ENCODE results near the gene SLC43A2. TPM values are rescaled to one million over a fixed set of nuclear protein-coding genes. Genes with fewer than 3 reads are reported as not detected.

Gene SLC43A2
- total and polyA plus RNA-seq, 2 donors from 2014 or later, result 48.9 to 60.4 TPM

- Histone ChIP-seq H3K9ac (ENCODE audit: low read length in 3 of 3) (no peak overlapping the region), H3K36me3 (ENCODE audit: control insufficient read depth in 2 of 3, insufficient read depth in 3 of 3, low read length in 3 of 3) (peaks cover 0 to 31% (median 19%) of the 10 kb centered on the region in 3 donors), H3K27ac (ENCODE audit: low read depth in 2 of 2, low read length in 2 of 2) (no peak overlapping the region), H3K4me3 (ENCODE audit: low read length in 3 of 3) (no peak overlapping the region), H3K9me3 (ENCODE audit: control insufficient read depth in 2 of 3, insufficient read depth in 1 of 3, low read length in 3 of 3) (no peaks in the 10 kb centered on the region), H3K4me1 (ENCODE audit: control insufficient read depth in 2 of 3, insufficient read depth in 2 of 3, low read depth in 1 of 3, low read length in 3 of 3) (peaks cover 0 to 18% (median 0%) of the 10 kb centered on the region in 3 donors), H3K27me3 (ENCODE audit: control insufficient read depth, insufficient read depth, low read length) (no peaks in the 10 kb centered on the region)
- no peak for TF ChIP-seq CTCF (IDR thresholded peaks at IDR 0.05; ENCODE audit: borderline replicate concordance, extremely low read depth, insufficient read depth)
- peak in 2 of 5 donors; percentile 44 to 84 for DNase-seq
- intact Hi-C loops (cut with DNase I), result no loop called here
- FAIRE-seq, result no peak
Observed at GRCh38 chr17:1580979-1581676, 47.5 kb downstream of the SLC43A2 start.

- no peaks in the 10 kb centered on the region for H3K27me3 ChIP-seq (ENCODE audit: control insufficient read depth, insufficient read depth, low read length)
- peak overlapping the region in 1 of 2 donors; percentile 87 for H3K27ac ChIP-seq (ENCODE audit: low read depth in 2 of 2, low read length in 2 of 2)
- peaks cover 0 to 27% (median 0%) of the 10 kb centered on the region in 3 donors for H3K4me1 ChIP-seq (ENCODE audit: control insufficient read depth in 2 of 3, insufficient read depth in 2 of 3, low read depth in 1 of 3, low read length in 3 of 3)
- H3K9ac ChIP-seq (ENCODE audit: low read length in 3 of 3), result peak overlapping the region in 1 of 3 donors; percentile 12
- no peak for DNase-seq
- intact Hi-C loops (cut with DNase I), result loop anchor here (10.0 kb wide), 1 partner anchor 57 kb away; no protein-coding TSS in a partner anchor
- H3K4me3 ChIP-seq (ENCODE audit: low read length in 3 of 3), result no peak overlapping the region
- no peak for FAIRE-seq
- no peaks in the 10 kb centered on the region for H3K9me3 ChIP-seq (ENCODE audit: control insufficient read depth in 2 of 3, insufficient read depth in 1 of 3, low read length in 3 of 3)
- no peak for TF ChIP-seq CTCF (IDR thresholded peaks at IDR 0.05; ENCODE audit: borderline replicate concordance, extremely low read depth, insufficient read depth)
- peaks cover 0 to 17% (median 8%) of the 10 kb centered on the region in 3 donors for H3K36me3 ChIP-seq (ENCODE audit: control insufficient read depth in 2 of 3, insufficient read depth in 3 of 3, low read length in 3 of 3)
Observed at GRCh38 chr17:1578029-1578428, 50.6 kb downstream of the SLC43A2 start.

GRCh38 chr17:1577583-1578013, 51.0 kb downstream of the SLC43A2 start:
- Histone ChIP-seq H3K9me3 (ENCODE audit: control insufficient read depth in 2 of 3, insufficient read depth in 1 of 3, low read length in 3 of 3) (no peaks in the 10 kb centered on the region), H3K9ac (ENCODE audit: low read length in 3 of 3) (peak overlapping the region in 2 of 3 donors; percentile 12 to 24), H3K36me3 (ENCODE audit: control insufficient read depth in 2 of 3, insufficient read depth in 3 of 3, low read length in 3 of 3) (peaks cover 0 to 13% (median 8%) of the 10 kb centered on the region in 3 donors), H3K27ac (ENCODE audit: low read depth in 2 of 2, low read length in 2 of 2) (peak overlapping the region; percentile 32 to 87), H3K27me3 (ENCODE audit: control insufficient read depth, insufficient read depth, low read length) (no peaks in the 10 kb centered on the region), H3K4me1 (ENCODE audit: control insufficient read depth in 2 of 3, insufficient read depth in 2 of 3, low read depth in 1 of 3, low read length in 3 of 3) (peaks cover 0 to 27% (median 0%) of the 10 kb centered on the region in 3 donors), H3K4me3 (ENCODE audit: low read length in 3 of 3) (no peak overlapping the region)
- intact Hi-C loops (cut with DNase I), result loop anchor here (10.0 kb wide), 1 partner anchor 57 kb away; no protein-coding TSS in a partner anchor
- DNase-seq (no peak), FAIRE-seq (no peak)
- no peak for TF ChIP-seq CTCF (IDR thresholded peaks at IDR 0.05; ENCODE audit: borderline replicate concordance, extremely low read depth, insufficient read depth)

Data from kidney (tissue), 14 donors.